GM18517 (cell line): ENCODE measurements around the gene TREX2.

Experiments used
- ATAC-seq: cut with Tn5 transposase; IDR thresholded peaks from one replicate; pipeline ENCODE4 v1.9.1; 2021; ENCODE audit warnings: mild to moderate bottlenecking, moderate library complexity; ENCODE audit not compliant: unreplicated experiment

The TREX2 gene

GRCh38 chrX:153440556-153441135 lies 5.2 kb downstream of the TREX2 start:
- ATAC-seq: no peak

GRCh38 chrX:153439977-153440376 lies 5.9 kb downstream of the TREX2 start:
- no peak for ATAC-seq

DNA sequence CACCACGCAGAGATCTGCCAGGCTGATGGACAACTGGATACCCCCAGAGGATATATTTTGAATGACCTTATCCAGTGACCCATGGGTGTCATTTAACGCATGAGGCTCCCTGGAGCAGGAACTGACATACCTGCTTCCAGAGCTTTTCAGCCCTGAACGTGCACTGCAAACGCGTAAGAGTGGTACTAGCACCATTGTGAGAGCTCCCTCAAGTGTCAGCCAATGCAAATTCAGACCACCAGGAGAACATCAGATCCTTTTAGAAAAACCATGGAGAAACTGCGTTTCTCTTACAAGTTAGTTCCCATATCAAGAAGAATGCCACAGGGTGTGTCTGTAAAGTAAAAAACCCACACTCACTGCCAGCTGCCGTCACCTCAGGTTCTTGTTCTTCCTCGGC lies 7.3 kb downstream of the TREX2 start:
- no peak for ATAC-seq

- no peak for ATAC-seq
These were observed 10.0 kb downstream of the TREX2 start for GRCh38 chrX:153435845-153436244.

- no peak for ATAC-seq
These were observed 11.1 kb downstream of the TREX2 start for GRCh38 chrX:153434801-153435200.

DNA sequence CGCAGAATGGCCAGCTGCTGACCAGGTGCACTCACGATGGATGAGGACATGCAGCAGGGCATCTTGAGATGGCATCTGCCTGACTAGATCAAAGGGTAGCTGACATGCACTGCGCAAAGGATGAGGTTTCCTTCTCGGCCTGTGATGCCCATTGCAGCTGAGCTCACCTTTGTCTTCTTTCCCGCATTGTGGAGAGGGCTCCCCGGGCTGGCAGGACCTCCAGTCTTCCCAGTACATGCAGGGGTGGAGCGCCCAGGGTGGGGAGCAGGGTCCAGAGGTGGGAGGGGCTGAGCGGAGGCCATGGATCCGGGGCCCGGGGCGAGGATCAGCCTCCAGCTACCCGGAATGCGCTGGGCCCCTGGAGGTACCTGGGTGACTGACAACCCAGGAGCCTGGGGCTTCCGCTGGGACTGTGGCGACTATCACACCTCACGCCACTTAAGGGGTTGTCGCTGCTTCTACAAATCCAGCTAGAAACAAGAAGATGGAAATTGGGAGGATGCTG lies 12.0 kb downstream of the TREX2 start:
- ATAC-seq: no peak

- no peak for ATAC-seq
These were observed 12.6 kb downstream of the TREX2 start for GRCh38 chrX:153433161-153433680.

- no peak for ATAC-seq
These were observed 15.1 kb downstream of the TREX2 start for GRCh38 chrX:153430796-153431195.

GRCh38 chrX:153426204-153426603 lies 19.7 kb downstream of the TREX2 start:
- no peak for ATAC-seq

- ATAC-seq: no peak
These were observed 22.2 kb downstream of the TREX2 start for GRCh38 chrX:153423652-153424051.

DNA sequence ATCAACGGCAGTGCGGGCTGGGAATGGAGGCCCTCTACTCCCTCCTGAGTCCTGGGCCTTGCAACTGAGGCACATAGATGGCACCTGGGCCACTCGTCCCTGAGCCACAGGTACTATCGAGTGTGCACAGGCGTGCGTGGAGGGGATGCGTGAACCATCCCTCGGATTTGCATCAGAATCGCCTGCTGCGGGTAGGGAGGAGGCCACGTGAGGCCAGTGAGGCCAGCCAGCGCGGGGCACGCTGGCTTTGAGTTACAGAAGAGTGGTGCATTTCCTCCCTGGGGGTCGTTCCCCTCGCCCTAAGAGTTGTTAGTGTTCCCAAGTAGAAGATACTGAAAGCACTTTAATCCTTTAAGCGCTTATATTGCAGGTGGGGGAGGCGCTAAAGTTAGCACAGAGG lies 24.0 kb downstream of the TREX2 start:
- no peak for ATAC-seq

DNA sequence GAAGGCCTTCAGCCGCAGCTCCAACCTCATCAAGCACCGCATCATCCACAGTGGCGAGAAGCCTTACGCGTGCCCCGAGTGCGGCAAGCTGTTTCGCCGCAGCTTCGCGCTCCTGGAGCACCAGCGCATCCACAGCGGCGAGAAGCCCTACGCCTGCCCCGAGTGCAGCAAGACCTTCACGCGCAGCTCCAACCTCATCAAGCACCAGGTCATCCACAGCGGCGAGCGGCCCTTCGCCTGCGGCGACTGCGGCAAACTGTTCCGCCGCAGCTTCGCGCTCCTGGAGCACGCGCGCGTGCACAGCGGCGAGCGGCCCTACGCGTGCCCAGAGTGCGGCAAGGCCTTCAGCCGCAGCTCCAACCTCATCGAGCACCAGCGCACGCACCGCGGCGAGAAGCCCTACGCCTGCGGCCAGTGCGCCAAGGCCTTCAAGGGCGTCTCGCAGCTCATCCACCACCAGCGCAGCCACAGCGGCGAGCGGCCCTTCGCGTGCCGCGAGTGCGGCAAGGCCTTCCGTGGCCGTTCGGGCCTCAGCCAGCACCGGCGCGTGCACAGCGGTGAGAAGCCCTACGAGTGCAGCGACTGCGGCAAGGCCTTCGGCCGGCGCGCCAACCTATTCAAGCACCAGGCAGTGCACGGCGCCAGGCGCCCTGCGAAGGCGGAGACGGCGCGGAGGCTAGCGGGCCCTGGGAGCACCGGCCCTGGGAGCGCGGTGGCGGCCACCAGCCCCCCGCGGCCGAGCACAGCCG lies 24.8 kb downstream of the TREX2 start:
- ATAC-seq: no peak

GRCh38 chrX:153417637-153418036 lies 28.2 kb downstream of the TREX2 start:
- ATAC-seq: no peak

- no peak for ATAC-seq
These were observed 28.9 kb downstream of the TREX2 start for GRCh38 chrX:153416781-153417450.

DNA sequence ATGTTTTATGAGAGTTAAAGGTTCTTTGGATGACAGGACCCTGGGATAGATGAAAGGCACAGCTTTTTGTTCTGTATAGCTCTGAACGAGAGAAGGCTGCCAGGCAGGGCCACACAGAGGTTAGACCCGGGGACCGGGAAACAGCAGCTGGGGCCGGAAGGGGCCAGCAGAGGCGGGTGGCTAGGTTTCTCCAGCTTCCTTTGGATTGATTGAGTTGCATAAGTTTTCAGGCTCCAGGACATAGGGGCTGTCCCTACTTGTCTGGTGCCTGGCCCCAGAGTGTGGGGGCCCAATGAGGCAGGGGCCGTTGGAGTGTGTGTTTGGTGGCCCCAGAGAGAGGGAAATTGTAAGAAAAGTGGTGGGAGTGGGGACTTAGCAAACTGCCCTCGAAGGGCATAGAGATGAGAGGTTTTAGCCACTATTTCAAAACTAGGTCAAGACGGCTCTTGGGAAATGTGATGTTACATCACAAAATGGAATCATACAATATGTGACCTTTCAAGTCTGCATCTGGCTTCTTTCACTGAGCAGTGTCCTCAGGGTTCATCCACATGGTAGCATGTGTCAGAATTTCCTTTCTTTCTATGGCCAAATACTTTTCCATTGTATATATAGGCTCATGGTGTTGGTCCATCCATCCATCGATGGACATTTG lies 30.9 kb downstream of the TREX2 start:
- no peak for ATAC-seq

GRCh38 chrX:153413731-153414130 lies 32.1 kb downstream of the TREX2 start:
- ATAC-seq: no peak

- no peak for ATAC-seq
These were observed 32.8 kb downstream of the TREX2 start for GRCh38 chrX:153412746-153413720.

DNA sequence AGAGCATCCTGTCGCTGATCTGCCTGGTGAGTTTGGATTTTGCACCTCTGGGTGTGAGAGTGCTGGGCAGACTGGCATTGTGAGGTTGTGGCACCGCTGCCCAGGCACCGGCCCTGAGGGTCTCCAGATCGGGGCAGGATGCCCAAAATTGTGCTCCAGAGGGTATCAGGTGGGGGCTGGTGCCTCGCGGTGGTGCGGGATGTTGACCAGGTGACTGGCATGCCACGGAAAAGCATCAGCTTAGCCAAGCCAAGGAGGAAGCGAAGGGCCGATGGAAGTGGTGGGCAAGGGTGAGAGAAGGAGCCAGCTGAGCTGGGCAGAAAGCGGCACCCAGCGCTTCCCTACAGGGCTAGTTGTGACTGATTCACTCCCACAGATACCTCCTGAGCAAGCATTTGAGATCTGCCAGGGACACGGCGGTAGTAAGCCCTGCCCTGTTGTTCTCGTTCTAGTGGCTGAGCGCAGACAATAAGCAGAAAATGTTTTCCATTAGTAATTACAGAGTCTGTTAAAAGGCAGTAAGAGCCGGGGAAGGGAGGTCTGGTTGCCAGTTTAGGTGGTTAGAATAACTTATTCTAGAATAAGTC lies 33.8 kb downstream of the TREX2 start:
- no peak for ATAC-seq

GRCh38 chrX:153411255-153411987 lies 34.4 kb downstream of the TREX2 start, which contains the start of gene ZFP92:
ZFP92 (plus strand) TSS chrX:153411472; CDS start chrX:153418323, 6,851 bp downstream.
- ATAC-seq: peak; percentile 37
